HepG2 (cell line): ENCODE measurements around the gene TVP23A. TPM values are rescaled to one million over a fixed set of nuclear protein-coding genes. Genes with fewer than 3 reads are reported as not detected.

Experiments
- BRD4 ChIP-seq: sonication (generic); formaldehyde crosslinking; IDR thresholded peaks from 2 replicates; pipeline ENCODE4 v1.4.0; 2020; ENCODE audit warnings: missing genetic modification reagents
- CBX1 ChIP-seq: IDR thresholded peaks from one replicate; pipeline ENCODE4 v1.6.1; 2016; ENCODE audit warnings: antibody characterized with exemption, low read depth
- CEBPG ChIP-seq: IDR thresholded peaks from 2 replicates; pipeline ENCODE4 v1.6.1; 2016
- FIP1L1 ChIP-seq: fragments of 200-400 bp; formaldehyde crosslinking; IDR thresholded peaks from 2 replicates; pipeline ENCODE4 v1.6.1; 2018; ENCODE audit warnings: low read depth, mild to moderate bottlenecking, low read length, moderate library complexity, borderline replicate concordance; ENCODE audit not compliant: insufficient read depth
- HBP1 ChIP-seq: IDR thresholded peaks from 2 replicates; pipeline ENCODE4 v1.6.1; 2016; ENCODE audit warnings: low read depth, control low read depth
- KLF6 ChIP-seq: IDR thresholded peaks from 2 replicates; pipeline ENCODE4 v1.8.0; 2016; ENCODE audit warnings: missing biosample characterization, missing genetic modification reagents
- MTF1 ChIP-seq: sonication (generic); formaldehyde crosslinking; IDR thresholded peaks from 2 replicates; pipeline ENCODE4 v1.5.0; 2020; ENCODE audit warnings: missing genetic modification reagents
- MTF2 ChIP-seq: sonication (generic); formaldehyde crosslinking; IDR thresholded peaks from 2 replicates; pipeline ENCODE4 v1.5.0; 2020; ENCODE audit warnings: missing genetic modification reagents, borderline replicate concordance
- PTBP1 ChIP-seq: fragments of 200-400 bp; formaldehyde crosslinking; IDR thresholded peaks from 2 replicates; pipeline ENCODE4 v1.6.1; 2018; ENCODE audit warnings: low read length, low read depth; ENCODE audit not compliant: poor library complexity, severe bottlenecking
- REXO4 ChIP-seq: sonication (generic); formaldehyde crosslinking; IDR thresholded peaks from 2 replicates; pipeline ENCODE4 v1.8.0; 2022; ENCODE audit warnings: missing genetic modification reagents, mild to moderate bottlenecking, borderline replicate concordance
- RXRA ChIP-seq: sonication (generic); formaldehyde crosslinking; IDR thresholded peaks from 2 replicates; pipeline ENCODE4 v1.5.1; 2020; ENCODE audit warnings: missing genetic modification reagents
- RXRB ChIP-seq: IDR thresholded peaks from 2 replicates; pipeline ENCODE4 v1.6.1; 2016; ENCODE audit warnings: borderline replicate concordance, missing genetic modification reagents, missing compliant biosample characterization
- SMARCC2 ChIP-seq: fragments of 450-650 bp; IDR thresholded peaks from 2 replicates; pipeline ENCODE4 v1.6.1; 2017; ENCODE audit warnings: antibody characterized with exemption, mild to moderate bottlenecking
- SNAPC5 ChIP-seq: sonication (generic); formaldehyde crosslinking; IDR thresholded peaks from 2 replicates; pipeline ENCODE4 v1.8.1; 2023; ENCODE audit warnings: mild to moderate bottlenecking, missing genetic modification reagents, borderline replicate concordance
- SP5 ChIP-seq: IDR thresholded peaks from 2 replicates; pipeline ENCODE4 v1.6.1; 2016; ENCODE audit warnings: low read depth, borderline replicate concordance
- TBP ChIP-seq: sonication (generic); formaldehyde crosslinking; IDR thresholded peaks from 2 replicates; pipeline ENCODE4 v1.5.0; 2020; ENCODE audit warnings: missing genetic modification reagents
- TFDP2 ChIP-seq: sonication (generic); formaldehyde crosslinking; IDR thresholded peaks from 2 replicates; pipeline ENCODE4 v1.4.0; 2020; ENCODE audit warnings: missing genetic modification reagents
- TSC22D2 ChIP-seq: sonication (generic); formaldehyde crosslinking; IDR thresholded peaks from 2 replicates; pipeline ENCODE4 v1.5.1; 2020; ENCODE audit warnings: missing genetic modification reagents, mild to moderate bottlenecking, borderline replicate concordance
- ZNF124 ChIP-seq: sonication (generic); formaldehyde crosslinking; IDR thresholded peaks from 2 replicates; pipeline ENCODE4 v1.4.0; 2020; ENCODE audit warnings: missing genetic modification reagents
- ZNF333 ChIP-seq: sonication (generic); formaldehyde crosslinking; IDR thresholded peaks from 2 replicates; pipeline ENCODE4 v1.4.0; 2020; ENCODE audit warnings: mild to moderate bottlenecking, missing genetic modification reagents, borderline replicate concordance
- ZNF460 ChIP-seq: sonication (generic); formaldehyde crosslinking; IDR thresholded peaks from 2 replicates; pipeline ENCODE4 v1.5.1; 2020; ENCODE audit warnings: missing genetic modification reagents, mild to moderate bottlenecking, borderline replicate concordance
- ZNF543 ChIP-seq: sonication (generic); formaldehyde crosslinking; IDR thresholded peaks from 2 replicates; pipeline ENCODE4 v1.4.0; 2020; ENCODE audit warnings: mild to moderate bottlenecking, missing genetic modification reagents
- ZNF614 ChIP-seq: IDR thresholded peaks from 2 replicates; pipeline ENCODE4 v1.6.1; 2018; ENCODE audit warnings: missing biosample characterization, missing genetic modification reagents, inconsistent platforms, borderline replicate concordance
- ZNF652 ChIP-seq: IDR thresholded peaks from 2 replicates; pipeline ENCODE4 v1.6.1; 2016; ENCODE audit warnings: low read depth, borderline replicate concordance
- ZNF749 ChIP-seq: sonication (generic); formaldehyde crosslinking; IDR thresholded peaks from 2 replicates; pipeline ENCODE4 v1.8.0; 2022; ENCODE audit warnings: mild to moderate bottlenecking, missing genetic modification reagents, moderate library complexity, borderline replicate concordance
- polyA plus RNA-seq, 8 experiments: library from polyadenylated mRNA; depleted of rRNA in 3 of 8; stranded (reverse) in 7 of 8; unstranded in 1 of 8; fragments of >200 nt; fragmentation: Illumina TruSeq in 4 of 8; extraction: Trizol in 4 of 8; gene quantifications; 2 replicates each; pipeline versions ENCODE4 v1.2.1 to v1.2.3, GENCODE V29; 2011 to 2016; ENCODE audit warnings: low read depth in 4 of 8, missing spikeins in 1 of 8, mixed read lengths in 1 of 8; ENCODE audit not compliant: insufficient read depth in 1 of 8
- total RNA-seq, 5 experiments: library from RNA; depleted of rRNA; stranded (reverse); fragments of >200 nt; fragmentation: Illumina TruSeq; extraction: Trizol; gene quantifications; 2 replicates each; pipeline ENCODE4 v1.2.3, GENCODE V29; 2016; ENCODE audit warnings: low read depth in 1 of 5
- TF ChIP-seq, protein P1 (sequence below): sonication (generic); formaldehyde crosslinking; IDR thresholded peaks from 2 replicates; pipeline ENCODE4 v1.5.0; 2020; ENCODE audit warnings: mild to moderate bottlenecking, missing genetic modification reagents, borderline replicate concordance

The TVP23A gene
- total and polyA plus RNA-seq, 2 of the 13 experiments (the other 11 are each of a cell fraction or from before 2014, with no cell fraction given), result not detected

- peak; percentile 94 for TF ChIP-seq TSC22D2 (CRISPR knock-in tag)
- peak; percentile 11; the same call in 1 of the 2 replicates for TF ChIP-seq CEBPG (CRISPR knock-in tag)
- peak; percentile 65; the same call in 1 of the 2 replicates for TF ChIP-seq RXRB (CRISPR knock-in tag)
- TF ChIP-seq RXRA (CRISPR knock-in tag), result peak; percentile 88
- TF ChIP-seq BRD4 (CRISPR knock-in tag), result peak; percentile 97
- peak; percentile 26 for TF ChIP-seq CBX1
- peak; percentile 80; the same call in 1 of the 2 replicates for TF ChIP-seq FIP1L1
- peak; percentile 95 for TF ChIP-seq MTF2 (CRISPR knock-in tag)
- peak; percentile 69; the same call in 1 of the 2 replicates for TF ChIP-seq REXO4 (CRISPR knock-in tag)
- 0 out of 2 replicates have a peak, but pooled peaks have one; percentile 11 for TF ChIP-seq ZNF652 (CRISPR knock-in tag)
- peak; percentile 19; the same call in 1 of the 2 replicates for TF ChIP-seq TBP (CRISPR knock-in tag)
- TF ChIP-seq KLF6 (CRISPR knock-in tag), result peak; percentile 93
- TF ChIP-seq ZNF460, result no peak; the same call in 1 of the 2 replicates
- TF ChIP-seq ZNF124 (CRISPR knock-in tag), result no peak
- peak; percentile 98; the same call in 1 of the 2 replicates for TF ChIP-seq ZNF749 (CRISPR knock-in tag)
- TF ChIP-seq, protein P1, sequence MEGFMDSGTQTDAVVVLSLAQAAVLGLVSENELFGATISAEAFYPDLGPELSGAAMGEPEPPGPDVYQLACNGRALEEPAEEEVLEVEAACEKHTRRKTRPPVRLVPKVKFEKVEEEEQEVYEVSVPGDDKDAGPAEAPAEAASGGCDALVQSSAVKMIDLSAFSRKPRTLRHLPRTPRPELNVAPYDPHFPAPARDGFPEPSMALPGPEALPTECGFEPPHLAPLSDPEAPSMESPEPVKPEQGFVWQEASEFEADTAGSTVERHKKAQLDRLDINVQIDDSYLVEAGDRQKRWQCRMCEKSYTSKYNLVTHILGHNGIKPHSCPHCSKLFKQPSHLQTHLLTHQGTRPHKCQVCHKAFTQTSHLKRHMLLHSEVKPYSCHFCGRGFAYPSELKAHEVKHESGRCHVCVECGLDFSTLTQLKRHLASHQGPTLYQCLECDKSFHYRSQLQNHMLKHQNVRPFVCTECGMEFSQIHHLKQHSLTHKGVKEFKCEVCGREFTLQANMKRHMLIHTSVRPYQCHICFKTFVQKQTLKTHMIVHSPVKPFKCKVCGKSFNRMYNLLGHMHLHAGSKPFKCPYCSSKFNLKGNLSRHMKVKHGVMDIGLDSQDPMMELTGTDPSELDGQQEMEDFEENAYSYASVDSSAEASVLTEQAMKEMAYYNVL (CRISPR knock-in tag), result peak; percentile 95
- peak; percentile 95; the same call in 1 of the 2 replicates for TF ChIP-seq SNAPC5
- TF ChIP-seq SP5 (CRISPR knock-in tag), result peak; percentile 73
- TF ChIP-seq ZNF614, result no peak; the same call in 1 of the 2 replicates
- no peak for TF ChIP-seq SMARCC2
- peak; percentile 81 for TF ChIP-seq MTF1 (CRISPR knock-in tag)
- TF ChIP-seq TFDP2 (CRISPR knock-in tag), result peak; percentile 94
- peak; percentile 78; the same call in 1 of the 2 replicates for TF ChIP-seq ZNF333
- TF ChIP-seq ZNF543 (CRISPR knock-in tag), result peak; percentile 97
- TF ChIP-seq HBP1 (CRISPR knock-in tag), result no peak; the same call in 1 of the 2 replicates
- TF ChIP-seq PTBP1, result peak; percentile 80
Observed at GRCh38 chr16:10743610-10744369, 74.8 kb downstream of the TVP23A start, which contains the start of gene NUBP1 (continued).
